H9 (cell line): ENCODE data around the gene PUS10. TPM values are rescaled to one million over a fixed set of nuclear protein-coding genes. Genes with fewer than 3 reads are reported as not detected.

Experiments
- DNase-seq: peaks from one replicate; pipeline ENCODE4 v3.0.0-alpha.2; 2017
- H2AFZ ChIP-seq: one replicate; pipeline ENCODE4 v1.6.1; 2013; ENCODE audit warnings: mild to moderate bottlenecking, low read length, control low read depth, moderate library complexity
- H2AK5ac ChIP-seq: 2 replicates; pipeline ENCODE4 v1.6.1; 2013; ENCODE audit warnings: low read length, control low read depth, mixed read lengths; ENCODE audit not compliant: insufficient read length
- H2BK120ac ChIP-seq: one replicate; pipeline ENCODE4 v1.6.1; 2013; ENCODE audit warnings: low read depth, mild to moderate bottlenecking, low read length, control low read depth, inconsistent platforms; ENCODE audit not compliant: poor library complexity, severe bottlenecking
- H2BK12ac ChIP-seq: 2 replicates; pipeline ENCODE4 v1.6.1; 2013; ENCODE audit warnings: low read length, control low read depth, mixed read lengths, low read depth; ENCODE audit not compliant: insufficient read length
- H2BK15ac ChIP-seq: 2 replicates; pipeline ENCODE4 v1.6.1; 2013; ENCODE audit warnings: low read depth, low read length, control low read depth
- H2BK20ac ChIP-seq: one replicate; pipeline ENCODE4 v1.6.1; 2013; ENCODE audit warnings: low read depth, mild to moderate bottlenecking, low read length, control low read depth, inconsistent platforms; ENCODE audit not compliant: poor library complexity, severe bottlenecking
- H2BK5ac ChIP-seq: 2 replicates; pipeline ENCODE4 v1.6.1; 2013; ENCODE audit warnings: low read length, control low read depth, mixed read lengths; ENCODE audit not compliant: insufficient read length
- H3K14ac ChIP-seq: 2 replicates; pipeline ENCODE4 v1.6.1; 2013; ENCODE audit warnings: low read length, control low read depth; ENCODE audit not compliant: insufficient read depth
- H3K18ac ChIP-seq: 2 replicates; pipeline ENCODE4 v1.6.1; 2013; ENCODE audit warnings: low read depth, mild to moderate bottlenecking, mixed read lengths, low read length, control low read depth; ENCODE audit not compliant: insufficient read length
- H3K23ac ChIP-seq: 2 replicates; pipeline ENCODE4 v1.6.1; 2013; ENCODE audit warnings: low read length, control low read depth, mixed read lengths, low read depth; ENCODE audit not compliant: insufficient read length
- H3K23me2 ChIP-seq: 2 replicates; pipeline ENCODE4 v1.6.1; 2013; ENCODE audit warnings: low read depth, mild to moderate bottlenecking, mixed read lengths, low read length, control low read depth; ENCODE audit not compliant: insufficient read length, poor library complexity, severe bottlenecking
- H3K27ac ChIP-seq: 2 replicates; pipeline ENCODE4 v1.5.1; 2013; ENCODE audit warnings: low read length, control low read depth, mixed read lengths, low read depth; ENCODE audit not compliant: insufficient read length
- H3K27me3 ChIP-seq: 2 replicates; pipeline ENCODE4 v1.6.1; 2013; ENCODE audit warnings: low read length, control low read depth, inconsistent platforms; ENCODE audit not compliant: insufficient read depth
- H3K4ac ChIP-seq: 2 replicates; pipeline ENCODE4 v1.6.1; 2013; ENCODE audit warnings: low read depth, mild to moderate bottlenecking, control low read depth, inconsistent platforms, low read length, moderate library complexity
- H3K4me1 ChIP-seq: 2 replicates; pipeline ENCODE4 v1.6.1; 2013; ENCODE audit warnings: low read length, control low read depth, inconsistent platforms; ENCODE audit not compliant: insufficient read depth
- H3K4me2 ChIP-seq: 2 replicates; pipeline ENCODE4 v1.6.1; 2013; ENCODE audit warnings: low read length, control low read depth, mixed read lengths; ENCODE audit not compliant: insufficient read length, insufficient read depth
- H3K56ac ChIP-seq: 2 replicates; pipeline ENCODE4 v1.6.1; 2013; ENCODE audit warnings: low read depth, mild to moderate bottlenecking, mixed read lengths, low read length, control low read depth; ENCODE audit not compliant: insufficient read length
- H3K79me1 ChIP-seq: 2 replicates; pipeline ENCODE4 v1.6.1; 2013; ENCODE audit warnings: low read depth, mild to moderate bottlenecking, moderate library complexity, low read length, control low read depth, inconsistent platforms; ENCODE audit not compliant: insufficient read depth, poor library complexity, severe bottlenecking
- H3K79me2 ChIP-seq: 2 replicates; pipeline ENCODE4 v1.6.1; 2013; ENCODE audit warnings: low read length, control low read depth, inconsistent platforms; ENCODE audit not compliant: insufficient read depth
- H3K9ac ChIP-seq: 2 replicates; pipeline ENCODE4 v1.6.1; 2013; ENCODE audit warnings: low read length, control low read depth, mixed read lengths; ENCODE audit not compliant: insufficient read length; ENCODE audit errors: extremely low read depth
- H3K9me3 ChIP-seq: one replicate; pipeline ENCODE4 v1.6.1; 2013; ENCODE audit warnings: low read depth, low read length, inconsistent platforms; ENCODE audit not compliant: control insufficient read depth
- H3T11ph ChIP-seq: one replicate; pipeline ENCODE4 v1.6.1; 2013; ENCODE audit warnings: mild to moderate bottlenecking, low read length, control low read depth, inconsistent platforms
- H4K20me1 ChIP-seq: one replicate; pipeline ENCODE4 v1.6.1; 2013; ENCODE audit not compliant: control insufficient read depth, insufficient read length, insufficient read depth
- H4K5ac ChIP-seq: 2 replicates; pipeline ENCODE4 v1.6.1; 2013; ENCODE audit warnings: low read depth, mild to moderate bottlenecking, mixed read lengths, low read length, control low read depth; ENCODE audit not compliant: insufficient read length
- H4K8ac ChIP-seq: replicated peaks from 2 replicates; pipeline ENCODE4 v1.6.1; 2013; ENCODE audit warnings: low read length, control low read depth, mixed read lengths, low read depth; ENCODE audit not compliant: insufficient read length
- H4K91ac ChIP-seq: 2 replicates; pipeline ENCODE4 v1.6.1; 2013; ENCODE audit warnings: low read depth, mild to moderate bottlenecking, moderate library complexity, mixed read lengths, low read length, control low read depth; ENCODE audit not compliant: insufficient read length
- H3K27ac Mint-ChIP-seq, 3 experiments: 2 replicates in 2 of 3; 3 replicates in 1 of 3; pipeline ENCODE4 v1.8.0; 2020 to 2021; ENCODE audit warnings: mixed read lengths in 3 of 3, mild to moderate bottlenecking in 1 of 3, moderate library complexity in 1 of 3
- H3K27me3 Mint-ChIP-seq: 2 replicates; pipeline ENCODE4 v1.8.0; 2021; ENCODE audit warnings: low read depth, mild to moderate bottlenecking, moderate library complexity, mixed read lengths
- H3K36me3 Mint-ChIP-seq, 3 experiments: 2 replicates in 2 of 3; 3 replicates in 1 of 3; pipeline ENCODE4 v1.8.0; 2020 to 2021; ENCODE audit warnings: low read depth in 3 of 3, mixed read lengths in 3 of 3; ENCODE audit not compliant: insufficient read depth in 1 of 3
- H3K4me1 Mint-ChIP-seq, 2 experiments: 2 replicates each; pipeline ENCODE4 v1.8.0; 2020; ENCODE audit warnings: mixed read lengths in 2 of 2
- H3K4me3 Mint-ChIP-seq, 2 experiments: 2 replicates in 1 of 2; 3 replicates in 1 of 2; pipeline ENCODE4 v1.8.0; 2020 to 2021; ENCODE audit warnings: mild to moderate bottlenecking in 2 of 2, mixed read lengths in 2 of 2, moderate library complexity in 1 of 2
- H3K9me3 Mint-ChIP-seq, 2 experiments: 2 replicates in 1 of 2; 3 replicates in 1 of 2; pipeline ENCODE4 v1.8.0; 2020; ENCODE audit warnings: mild to moderate bottlenecking in 2 of 2, mixed read lengths in 2 of 2, moderate library complexity in 1 of 2
- CTCF ChIP-seq: fragments of 200-600 bp; sonication (generic); conservative IDR thresholded peaks from 3 replicates; pipeline ENCODE4 v1.8.0; 2021; ENCODE audit warnings: antibody characterized with exemption, mild to moderate bottlenecking
- WGBS: extraction: QIAGEN DNeasy Blood & Tissue Kit; methylation state at CpG from one replicate; pipeline ENCODE4 v1.1.7; 2013; ENCODE audit warnings: missing lambda C conversion rate, low lambda C conversion rate, mixed read lengths; ENCODE audit not compliant: insufficient read length; ENCODE audit errors: extremely low coverage; 5-methylcytosine and 5-hydroxymethylcytosine counted together
- total RNA-seq: library from RNA; stranded (reverse); gene quantifications from 2 replicates; pipeline ENCODE4 v1.2.1, GENCODE V29; 2021

Gene PUS10
- total RNA-seq, 1 experiment from 2014 or later, result 2.3 TPM

- Histone ChIP-seq H4K8ac (no peak overlapping the region), H3K56ac (no peak overlapping the region), H3K27ac (no peak overlapping the region), H4K91ac (no peak overlapping the region), H4K20me1 (no peaks in the 10 kb centered on the region), H2BK15ac (no peak overlapping the region), H3K27me3 (no peaks in the 10 kb centered on the region), H2AK5ac (no peak overlapping the region), H3K4me1 (no peaks in the 10 kb centered on the region), H3K18ac (no peak overlapping the region), H3K79me2 (no peaks in the 10 kb centered on the region), H2BK5ac (no peak overlapping the region), H3K4me2 (no peak overlapping the region), H3K23me2 (no peaks in the 10 kb centered on the region), H3K14ac (no peak overlapping the region), H2BK20ac (no peak overlapping the region), H2BK120ac (no peak overlapping the region), H2AFZ (no peak overlapping the region), H3K23ac (no peak overlapping the region), H3K4ac (no peak overlapping the region), H2BK12ac (no peak overlapping the region), H3K79me1 (no peaks in the 10 kb centered on the region), H3K9ac (no peak overlapping the region), H4K5ac (no peak overlapping the region), H3T11ph (no peak overlapping the region), H3K9me3 (no peaks in the 10 kb centered on the region)
- DNase-seq, result no peak
- peaks cover 2 to 25% (median 23%) of the 10 kb centered on the region in 3 experiments; a peak in 5 of 7 replicates for H3K36me3 Mint-ChIP-seq
- no peak overlapping the region for H3K4me3 Mint-ChIP-seq
- H3K27me3 Mint-ChIP-seq, result no peaks in the 10 kb centered on the region
- no CpG with 5 or more reads among the region's 2 CpGs for WGBS
- H3K9me3 Mint-ChIP-seq, result no peaks in the 10 kb centered on the region
- no peak for TF ChIP-seq CTCF
- no peaks in the 10 kb centered on the region for H3K4me1 Mint-ChIP-seq
- no peak overlapping the region for H3K27ac Mint-ChIP-seq
Observed at GRCh38 chr2:61055557-61055956, 37.5 kb upstream of the PUS10 start.
